ENCODE results near the gene ZNF609.
"Not testable (repeated sequence)": the region's sequence is repeated elsewhere in the genome, so short reads cannot be mapped to it uniquely, and the experiment has no call there.

The ZNF609 gene

GRCh38 chr15:64455961-64456371 is 4.4 kb upstream of the ZNF609 start:
- DNase-seq (ENCODE audit: low spot score), result no peak

- DNase-seq (ENCODE audit: low spot score), result no peak
These were observed 3.7 kb upstream of the ZNF609 start for GRCh38 chr15:64456634-64457108.

- no peak for DNase-seq (ENCODE audit: low spot score)
These were observed 1.2 kb upstream of the ZNF609 start for GRCh38 chr15:64459066-64459781.

GRCh38 chr15:64460724-64461720 is 644 bp downstream of the ZNF609 start:
- DNase-seq (ENCODE audit: low spot score), result peak; percentile 86

GRCh38 chr15:64461721-64462162 is 1.4 kb downstream of the ZNF609 start:
- DNase-seq (ENCODE audit: low spot score), result peak; percentile 24

- no peak for DNase-seq (ENCODE audit: low spot score)
These were observed 2.1 kb downstream of the ZNF609 start for GRCh38 chr15:64462492-64462891.

GRCh38 chr15:64464276-64465005 is 4.1 kb downstream of the ZNF609 start:
- DNase-seq (ENCODE audit: low spot score), result peak; percentile 29

GRCh38 chr15:64466408-64467141 is 6.2 kb downstream of the ZNF609 start:
- no peak for DNase-seq (ENCODE audit: low spot score)

- no peak for DNase-seq (ENCODE audit: low spot score)
These were observed 11.8 kb downstream of the ZNF609 start for GRCh38 chr15:64472161-64472560.

- no peak for DNase-seq (ENCODE audit: low spot score)
These were observed 14.5 kb downstream of the ZNF609 start for GRCh38 chr15:64474846-64475245.

- no peak for DNase-seq (ENCODE audit: low spot score)
These were observed 16.2 kb downstream of the ZNF609 start for GRCh38 chr15:64476550-64476949.

GRCh38 chr15:64478863-64479262 is 18.5 kb downstream of the ZNF609 start:
- peak; percentile 39 for DNase-seq (ENCODE audit: low spot score)

GRCh38 chr15:64480891-64481290 is 20.5 kb downstream of the ZNF609 start:
- no peak for DNase-seq (ENCODE audit: low spot score)

- DNase-seq (ENCODE audit: low spot score), result no peak
These were observed 23.4 kb downstream of the ZNF609 start for GRCh38 chr15:64483749-64484148.

- no peak for DNase-seq (ENCODE audit: low spot score)
These were observed 25.4 kb downstream of the ZNF609 start for GRCh38 chr15:64485796-64486195.

- no peak for DNase-seq (ENCODE audit: low spot score)
These were observed 30.4 kb downstream of the ZNF609 start for GRCh38 chr15:64490598-64491259.

GRCh38 chr15:64493641-64494040 is 33.3 kb downstream of the ZNF609 start:
- DNase-seq (ENCODE audit: low spot score), result no peak

GRCh38 chr15:64495968-64496367 is 35.6 kb downstream of the ZNF609 start:
- DNase-seq (ENCODE audit: low spot score), result not testable (repeated sequence)

GRCh38 chr15:64500695-64501395 is 40.5 kb downstream of the ZNF609 start:
- DNase-seq (ENCODE audit: low spot score), result no peak

- no peak for DNase-seq (ENCODE audit: low spot score)
These were observed 41.0 kb downstream of the ZNF609 start for GRCh38 chr15:64501396-64501715.
